HG03558 (cell line): ENCODE data around the gene COLEC11.

ENCODE experiments used
- ATAC-seq: cut with Tn5 transposase; IDR thresholded peaks from one replicate; pipeline ENCODE4 v1.9.1; 2021; ENCODE audit warnings: moderate number of reproducible peaks; ENCODE audit not compliant: unreplicated experiment; ENCODE audit errors: extremely low read depth

COLEC11 gene

GRCh38 chr2:3584608-3585260, 10.2 kb upstream of the COLEC11 start:
- ATAC-seq: no peak

- no peak for ATAC-seq
Measured at GRCh38 chr2:3585261-3586109, 9.4 kb upstream of the COLEC11 start.

- no peak for ATAC-seq
Measured at GRCh38 chr2:3586220-3586619, 8.7 kb upstream of the COLEC11 start.

GRCh38 chr2:3587021-3587420, 7.9 kb upstream of the COLEC11 start:
- no peak for ATAC-seq

GRCh38 chr2:3587432-3587831, 7.5 kb upstream of the COLEC11 start:
- no peak for ATAC-seq

- no peak for ATAC-seq
Measured at GRCh38 chr2:3588084-3588483, 6.8 kb upstream of the COLEC11 start.

- no peak for ATAC-seq
Measured at GRCh38 chr2:3589086-3589485, 5.8 kb upstream of the COLEC11 start.

GRCh38 chr2:3595404-3595803, 492 bp downstream of the COLEC11 start:
- no peak for ATAC-seq

GRCh38 chr2:3595985-3596384, 1.1 kb downstream of the COLEC11 start:
- ATAC-seq: peak; percentile 84

GRCh38 chr2:3596901-3597417, 2.0 kb downstream of the COLEC11 start:
- ATAC-seq: no peak

GRCh38 chr2:3597567-3597966, 2.7 kb downstream of the COLEC11 start:
- no peak for ATAC-seq

- no peak for ATAC-seq
Measured at GRCh38 chr2:3598197-3598910, 3.4 kb downstream of the COLEC11 start.

GRCh38 chr2:3598912-3599854, 4.3 kb downstream of the COLEC11 start:
- no peak for ATAC-seq

GRCh38 chr2:3600256-3600855, 5.4 kb downstream of the COLEC11 start:
- no peak for ATAC-seq

GRCh38 chr2:3601561-3602271, 6.8 kb downstream of the COLEC11 start:
- no peak for ATAC-seq

- ATAC-seq: no peak
Measured at GRCh38 chr2:3602553-3603339, 7.8 kb downstream of the COLEC11 start.

- no peak for ATAC-seq
Measured at GRCh38 chr2:3603536-3604206, 8.8 kb downstream of the COLEC11 start.
